ENCODE data around the gene FOXP1. TPM values are rescaled to one million over a fixed set of nuclear protein-coding genes. Genes with fewer than 3 reads are reported as not detected.

FOXP1 gene
- total and polyA plus RNA-seq, 9 of the 15 experiments (the other 6 are each of a cell fraction or from before 2014, with no cell fraction given) = 7.7 to 34.5 (median 13.7) TPM

GRCh38 chr3:71562938-71563337 lies 20.6 kb downstream of the FOXP1 start (continued):
- TF ChIP-seq UBTF (IDR thresholded peaks at IDR 0.05; ENCODE audit: borderline replicate concordance in 1 of 2, low read depth in 2 of 2, low read length in 2 of 2) (no peak), CBX5 (IDR thresholded peaks at IDR 0.05; ENCODE audit: borderline replicate concordance, low read depth) (no peak), CEBPG (CRISPR knock-in tag; IDR thresholded peaks at IDR 0.05) (no peak), CEBPG (tag; conservative IDR thresholded peaks at IDR 0.05 in 1 of 2, IDR thresholded peaks at IDR 0.05 in 1 of 2) (no peak)

DNA sequence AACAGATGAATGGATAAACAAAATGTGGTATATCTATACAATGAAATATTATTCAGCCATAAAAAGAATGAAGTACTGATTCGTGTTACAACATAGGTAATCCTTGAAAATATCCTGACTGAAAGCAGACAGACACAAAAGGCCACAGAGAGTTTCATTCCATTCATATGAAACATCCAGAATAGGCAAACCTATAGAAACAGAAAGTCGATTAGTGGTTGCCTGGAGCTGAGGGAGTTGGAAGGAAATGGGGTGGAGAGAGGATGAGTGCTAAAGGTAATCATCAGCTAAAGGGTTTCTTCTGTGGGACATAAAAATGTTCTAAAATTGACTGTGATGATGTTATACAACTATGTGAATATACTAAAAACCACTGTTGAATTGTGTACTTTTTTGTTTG lies 22.9 kb downstream of the FOXP1 start:
- no peaks in the 10 kb centered on the region for H3K9me3 ChIP-seq (replicated peaks; ENCODE audit: control insufficient read depth, insufficient read depth, low read depth, low read length)
- no peaks in the 10 kb centered on the region for H3K4me1 ChIP-seq (replicated peaks in 1 of 2; ENCODE audit: control insufficient read depth in 2 of 2, insufficient read depth in 2 of 2, low read length in 2 of 2)
- no peaks in the 10 kb centered on the region for H3K79me2 ChIP-seq (ENCODE audit: control insufficient read depth, insufficient read depth, low read length)
- CTCF ChIA-PET (ENCODE audit: low intra/inter-chr PET ratio) = no interaction called here
- TF ChIP-seq ELF4 (CRISPR knock-in tag; IDR thresholded peaks at IDR 0.05) (no peak), ZNF121 (CRISPR knock-in tag; conservative IDR thresholded peaks at IDR 0.05) (no peak), BRCA1 (IDR thresholded peaks at IDR 0.05) (no peak), BRCA1 (CRISPR knock-in tag; IDR thresholded peaks at IDR 0.05) (no peak), SRSF1 (IDR thresholded peaks at IDR 0.05; ENCODE audit: low read depth, low read length) (no peak), GMEB1 (CRISPR knock-in tag; IDR thresholded peaks at IDR 0.05) (no peak), ZNF695 (CRISPR knock-in tag; IDR thresholded peaks at IDR 0.05) (no peak), SMC3 (conservative IDR thresholded peaks at IDR 0.05; ENCODE audit: insufficient read depth, low read depth, low read length) (no peak), GATAD2A (IDR thresholded peaks at IDR 0.05) (no peak)
- H3K27ac ChIP-seq (ENCODE audit: extremely low read depth, low read depth, low read length) = no peak overlapping the region
- FAIRE-seq (no peak), ATAC-seq (no peak), DNase-seq (ENCODE audit: extremely low read depth in 1 of 4, low spot score in 3 of 4) (no peak)
- H3K27me3 ChIP-seq (ENCODE audit: control insufficient read depth in 2 of 2, insufficient read depth in 2 of 2, low read length in 2 of 2) = no peaks in the 10 kb centered on the region
- no peak overlapping the region for H3K4me3 ChIP-seq
- H3K9me1 ChIP-seq (ENCODE audit: control insufficient read depth, insufficient read depth, low read length) = no peaks in the 10 kb centered on the region
- H3K4me2 ChIP-seq (ENCODE audit: insufficient read depth, low read length) = no peak overlapping the region
- H3K36me3 ChIP-seq (ENCODE audit: control insufficient read depth, insufficient read depth, low read length) = no peaks in the 10 kb centered on the region
- WGBS (ENCODE audit: insufficient coverage, low coverage, missing lambda C conversion rate) = 45% methylated on average over 2 of the region's 2 CpGs
- H3K9ac ChIP-seq (ENCODE audit: insufficient read depth in 1 of 2, low read depth in 2 of 2, low read length in 2 of 2) = no peak overlapping the region
- H2AFZ ChIP-seq (ENCODE audit: low read depth, low read length) = no peak overlapping the region
- in situ Hi-C loops (cut with MboI) (no loop called here), intact Hi-C loops (cut with micrococcal nuclease) (no loop called here)
- POLR2A ChIA-PET = interaction anchor here (1.0 kb wide), 1 partner anchor 30 kb away, joined by 3 read pairs; no protein-coding TSS in a partner anchor
- no peaks in the 10 kb centered on the region for H4K20me1 ChIP-seq (replicated peaks; ENCODE audit: control insufficient read depth, insufficient read depth, low read length)
- no TSS peak for BruUV-seq (replicated peaks)
